Stimulated activated CD8-positive, alpha-beta memory T cell treated with anti-CD3 and anti-CD28 coated beads, Interleukin-12 subunit alpha, Interleukin-12 subunit beta, amount 100 ng/mL, for 24 hours (primary cell): ENCODE measurements around the gene RAB36.

ENCODE experiments used
- DNase-seq: peaks from one replicate; pipeline ENCODE4 v3.0.0-alpha.2; 2020; ENCODE audit errors: extremely low read depth

Gene RAB36

DNA sequence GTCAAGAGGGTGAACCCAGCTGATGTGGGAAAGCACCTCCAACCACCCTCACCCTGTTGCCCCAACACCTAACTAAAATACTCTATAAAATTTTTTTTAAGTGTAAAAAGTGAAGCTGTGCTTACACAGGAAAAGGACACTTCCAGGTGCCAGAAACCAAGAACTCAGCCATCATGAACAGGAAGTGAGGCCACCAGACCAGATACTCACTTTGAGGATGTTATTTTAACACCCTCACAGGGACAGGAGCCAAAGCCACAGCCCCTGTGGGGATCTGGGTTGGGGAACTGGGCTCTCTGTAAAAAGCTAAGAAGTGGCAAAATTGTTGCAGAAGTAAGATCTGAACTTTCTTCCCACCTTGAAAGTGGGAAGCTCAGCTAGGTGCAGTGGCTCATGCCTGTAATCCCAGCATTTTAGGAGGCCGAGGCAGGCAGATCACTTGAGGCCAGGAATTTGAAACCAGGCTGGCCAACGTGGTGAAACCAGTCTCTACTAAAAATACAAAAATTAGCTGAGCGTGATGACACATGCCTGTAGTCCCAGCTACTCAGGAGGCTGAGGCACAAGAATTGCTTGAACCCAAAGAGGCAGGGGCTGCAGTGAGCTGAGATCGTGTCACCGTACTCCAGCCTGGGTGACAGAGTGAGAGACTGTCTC is 7.2 kb upstream of the RAB36 start:
- no peak for DNase-seq

DNA sequence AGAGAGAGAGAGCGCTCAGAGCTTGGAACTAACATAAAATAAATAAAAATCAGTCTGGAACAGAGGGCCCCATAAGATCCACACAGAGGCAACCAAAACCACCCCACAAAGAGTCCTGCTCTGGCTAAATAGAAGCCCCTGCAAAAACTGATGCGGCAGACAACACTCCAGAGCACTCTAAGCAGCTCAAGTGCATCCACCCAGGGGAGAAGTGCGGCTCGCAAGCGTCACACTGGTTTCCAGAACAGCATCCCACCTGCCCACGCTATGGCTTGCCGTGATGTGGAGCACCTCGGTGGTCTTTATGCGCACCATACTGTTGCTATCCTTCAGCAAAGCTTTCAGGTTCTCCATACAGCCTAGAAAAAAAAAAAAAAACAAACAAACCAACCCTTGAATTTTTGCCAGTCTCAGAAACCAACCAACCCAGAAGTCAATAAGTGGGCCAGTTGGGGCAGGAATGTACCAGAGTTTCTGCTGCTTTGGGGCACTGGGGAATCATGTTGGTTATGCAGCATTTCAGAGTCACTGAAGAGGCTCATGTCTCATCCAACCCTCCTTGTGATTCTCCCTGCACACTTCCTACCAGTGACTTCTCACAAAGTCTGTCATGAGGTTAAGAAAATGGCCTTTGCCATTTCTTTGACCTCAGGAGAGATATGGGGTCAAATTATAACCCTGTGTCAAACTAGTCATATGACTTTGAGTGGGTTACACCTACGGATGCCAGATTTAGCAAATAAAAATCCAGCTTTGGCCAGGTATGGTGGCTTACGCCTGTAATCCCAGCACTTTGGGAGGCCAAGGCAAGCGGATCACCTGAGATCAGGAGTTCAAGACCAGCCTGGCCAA is 6.5 kb upstream of the RAB36 start:
- DNase-seq, result no peak

DNA sequence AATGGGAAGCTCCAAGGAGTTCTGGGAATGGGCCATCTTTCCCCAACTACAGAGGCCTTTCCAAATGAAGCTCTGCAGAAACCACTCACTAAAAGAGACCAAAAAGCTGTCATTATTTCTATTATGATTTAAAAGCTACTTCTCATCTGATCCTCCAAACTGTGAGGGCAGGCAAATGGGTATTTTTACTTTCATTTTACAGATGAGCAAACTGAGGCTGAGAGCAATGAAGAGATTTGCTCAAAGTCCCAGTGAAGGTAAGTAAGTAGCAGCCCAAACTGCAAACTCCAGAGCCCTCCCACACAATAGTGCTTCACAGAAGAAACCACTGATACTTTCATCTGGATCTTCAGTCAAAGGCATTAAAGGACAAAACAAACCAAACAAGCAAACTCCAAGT is 4.9 kb upstream of the RAB36 start:
- DNase-seq, result no peak

DNA sequence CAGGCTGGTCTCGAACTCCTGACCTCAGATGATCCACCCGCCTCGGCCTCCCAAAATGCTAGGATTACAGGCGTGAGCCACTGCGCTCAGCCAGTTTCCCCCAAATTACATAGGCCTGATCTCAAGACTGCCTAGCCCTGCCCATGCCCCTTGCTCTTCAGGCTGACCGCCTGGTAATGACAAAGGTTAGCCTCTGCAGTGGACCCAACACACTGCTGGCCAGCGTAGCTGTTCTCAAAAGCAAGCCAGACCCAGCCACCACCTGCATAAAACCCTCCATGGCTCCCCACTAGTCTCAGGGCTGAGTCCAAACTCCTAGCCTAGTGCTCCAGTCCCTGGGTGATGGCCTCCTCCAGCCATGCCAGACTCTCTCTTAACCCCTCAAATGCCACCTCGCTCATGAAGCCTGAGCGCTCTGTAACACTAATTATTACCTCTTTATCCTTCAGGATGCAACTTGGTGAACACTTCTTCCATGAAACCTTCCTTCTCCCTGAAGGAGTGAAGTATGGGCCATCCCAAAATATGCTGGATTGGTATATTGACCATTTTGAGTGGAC is 2.7 kb upstream of the RAB36 start:
- no peak for DNase-seq

DNA sequence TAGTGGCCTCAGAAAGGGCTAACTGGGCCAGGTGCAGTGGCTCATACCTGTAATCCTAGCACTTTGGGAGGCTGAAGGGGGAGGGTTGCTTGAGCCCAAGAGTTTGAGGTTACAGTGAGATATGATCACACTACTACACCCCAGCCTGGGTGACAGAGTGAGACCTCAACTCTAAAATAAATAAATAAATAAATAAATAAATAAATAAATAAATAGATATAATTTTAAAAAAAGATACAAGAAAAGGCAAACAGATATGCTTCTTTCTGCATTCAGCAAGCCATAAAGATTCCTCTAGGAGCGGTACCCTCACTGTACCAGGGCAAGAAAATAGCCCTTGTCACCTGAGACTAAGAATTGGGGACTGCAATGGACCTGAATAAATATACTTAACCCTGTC is 2.2 kb upstream of the RAB36 start:
- no peak for DNase-seq

DNA sequence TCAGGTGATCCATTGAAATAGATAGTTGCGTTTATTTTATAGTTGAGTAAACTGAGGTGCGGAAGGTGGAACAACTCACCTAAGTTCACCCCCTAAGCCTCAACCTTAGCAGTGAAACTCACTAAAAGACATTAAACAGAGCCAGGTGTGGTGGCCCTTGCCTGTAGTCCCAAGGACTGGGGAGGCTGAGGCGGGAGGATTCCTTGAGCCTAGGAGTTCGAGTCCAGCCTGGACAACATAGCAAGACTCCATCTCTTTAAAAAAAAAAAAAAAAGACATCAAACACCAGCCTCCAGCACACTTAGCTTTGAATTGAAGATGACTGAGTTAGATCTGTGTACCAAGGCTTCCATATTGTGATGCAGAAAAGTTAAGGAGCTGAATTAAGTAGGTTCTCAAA is 845 bp upstream of the RAB36 start:
- no peak for DNase-seq

DNA sequence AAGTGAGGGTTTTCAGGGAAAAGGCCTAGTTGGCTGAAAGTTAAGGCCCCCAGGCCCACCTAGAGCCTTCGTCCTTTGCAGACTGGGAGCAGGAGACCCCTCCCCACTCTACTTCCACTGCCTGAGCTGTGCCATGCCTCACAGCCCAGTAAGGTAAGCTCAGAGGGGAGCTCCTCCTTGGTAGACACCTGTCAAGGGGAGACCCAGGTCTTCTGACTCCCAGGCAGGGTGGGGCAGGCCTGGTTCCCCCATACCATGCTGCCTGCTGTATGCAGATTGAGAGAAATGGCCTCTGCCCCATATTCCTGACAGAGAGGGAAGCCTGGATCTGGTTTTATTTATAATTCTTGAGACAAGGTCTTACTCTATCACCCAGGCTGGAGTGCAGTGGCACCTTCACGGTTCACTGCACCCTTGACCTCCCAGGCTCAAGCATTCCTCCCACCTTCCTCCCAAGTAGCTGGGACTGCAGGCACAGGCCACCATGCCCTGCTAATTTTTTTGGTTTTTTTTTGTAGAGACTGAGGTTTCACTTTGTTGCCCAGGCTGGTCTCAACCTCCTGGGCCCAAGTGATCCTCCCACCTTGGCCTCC is 697 bp downstream of the RAB36 start:
- DNase-seq, result no peak

DNA sequence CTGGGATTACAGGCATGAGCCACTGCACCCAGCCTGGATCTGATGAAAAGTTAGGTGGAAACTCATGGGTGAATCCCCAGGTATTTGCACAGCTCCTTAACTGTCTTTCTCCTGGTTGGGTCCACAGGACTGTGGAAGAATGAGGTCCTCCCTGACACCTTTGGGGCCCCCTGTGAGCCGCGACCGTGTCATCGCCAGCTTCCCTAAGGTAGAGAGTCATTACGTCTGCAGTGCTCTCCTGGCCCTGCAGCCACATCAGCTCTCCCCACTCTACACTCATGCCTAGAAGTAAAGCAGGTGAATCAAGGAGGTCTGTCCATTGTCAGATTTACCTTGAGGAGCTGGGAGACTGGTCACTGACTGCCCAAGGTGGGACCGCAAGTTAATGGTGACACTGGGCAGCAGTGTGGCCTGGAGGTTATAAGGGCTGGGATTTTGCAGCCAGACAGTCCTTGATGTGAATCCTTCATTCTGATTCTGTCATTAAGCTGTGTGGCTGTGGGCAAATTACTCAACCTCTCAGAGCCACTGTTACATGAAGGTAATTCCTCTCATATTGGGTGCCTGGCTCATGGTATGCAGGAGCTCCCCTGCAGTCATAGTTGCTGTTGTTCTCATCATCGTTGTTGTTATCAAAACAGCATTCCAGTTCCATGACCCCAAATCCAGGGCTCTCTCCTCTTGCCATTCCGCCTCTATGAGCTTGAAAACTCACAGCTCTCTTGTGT is 1.4 kb downstream of the RAB36 start:
- no peak for DNase-seq

DNA sequence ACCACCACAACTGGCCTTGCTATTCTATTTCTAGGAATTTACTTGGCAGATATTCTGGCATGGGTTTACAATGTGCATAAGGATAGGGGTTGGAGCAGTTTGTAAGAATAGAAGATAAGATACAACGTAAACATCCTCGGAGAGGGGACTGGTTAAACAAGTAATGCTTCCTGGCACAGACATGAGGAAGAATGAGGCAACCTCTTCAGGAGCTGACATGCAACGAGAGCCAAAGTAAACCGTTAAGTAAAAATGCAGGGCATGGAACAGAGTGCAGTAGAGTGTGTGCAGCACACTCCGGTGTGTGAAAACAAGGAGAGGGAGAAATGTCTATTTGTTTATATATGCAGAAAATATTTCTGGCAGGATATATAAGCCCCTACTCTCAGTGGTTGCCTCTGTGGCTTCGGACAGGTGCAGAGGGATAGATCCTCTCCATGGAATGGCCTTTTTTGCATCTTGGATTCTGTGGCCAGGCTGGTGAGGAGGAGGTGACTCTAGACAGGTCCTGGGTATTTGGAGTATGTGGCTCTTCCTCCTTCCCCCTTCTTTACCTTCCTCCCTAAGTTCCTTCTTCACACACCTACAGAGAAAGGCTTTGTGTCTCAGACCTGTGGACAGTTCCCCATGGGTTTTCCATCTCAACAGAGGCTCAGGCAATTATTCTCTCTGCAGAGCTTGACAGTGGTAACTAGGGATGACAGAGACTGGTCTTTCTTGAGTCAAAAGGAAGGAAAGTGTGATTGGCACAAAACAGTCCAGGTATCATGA is 2.5 kb downstream of the RAB36 start:
- DNase-seq, result no peak

DNA sequence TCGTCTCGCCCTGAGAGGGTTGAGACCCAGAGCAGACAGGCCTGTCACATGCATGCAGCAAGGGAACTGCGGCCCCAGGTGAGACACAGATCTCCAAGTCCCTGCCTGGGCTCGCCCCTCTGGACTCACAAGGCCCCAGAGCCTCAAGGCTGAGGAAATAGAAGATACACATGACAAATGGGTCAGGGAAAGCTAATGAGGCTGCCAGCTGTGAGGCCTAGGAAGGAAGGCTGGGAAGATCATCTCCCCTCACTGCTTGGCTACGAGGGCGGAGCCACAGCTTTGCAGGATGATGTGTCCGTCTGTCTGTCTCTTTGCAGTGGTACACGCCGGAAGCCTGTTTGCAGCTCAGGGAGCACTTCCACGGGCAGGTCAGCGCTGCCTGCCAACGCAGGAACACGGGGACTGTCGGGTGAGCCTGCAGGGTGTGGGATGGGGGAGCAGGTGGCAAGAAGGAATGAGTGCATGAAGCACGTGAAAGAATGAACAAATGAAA is 4.5 kb downstream of the RAB36 start:
- DNase-seq, result no peak

DNA sequence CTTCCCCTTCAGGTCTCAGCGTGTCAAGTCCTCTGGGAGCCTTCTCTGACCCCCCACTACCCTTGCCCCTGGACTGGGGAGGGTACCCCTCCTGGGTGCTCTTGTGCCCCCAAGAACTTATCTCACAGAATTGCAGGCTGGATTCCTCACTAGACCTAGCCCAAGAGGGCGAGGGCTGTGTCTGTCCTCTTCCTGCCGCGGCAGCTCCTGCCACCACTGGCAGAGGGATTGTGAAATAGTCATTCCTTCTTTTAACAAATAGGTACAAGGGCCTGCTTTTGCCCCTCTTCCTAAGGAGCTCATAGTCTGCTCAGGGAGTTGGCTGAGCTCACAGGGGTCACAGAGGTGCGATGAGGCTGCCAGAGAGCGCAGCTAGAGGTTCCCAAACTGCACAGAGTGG is 5.5 kb downstream of the RAB36 start:
- DNase-seq, result no peak

DNA sequence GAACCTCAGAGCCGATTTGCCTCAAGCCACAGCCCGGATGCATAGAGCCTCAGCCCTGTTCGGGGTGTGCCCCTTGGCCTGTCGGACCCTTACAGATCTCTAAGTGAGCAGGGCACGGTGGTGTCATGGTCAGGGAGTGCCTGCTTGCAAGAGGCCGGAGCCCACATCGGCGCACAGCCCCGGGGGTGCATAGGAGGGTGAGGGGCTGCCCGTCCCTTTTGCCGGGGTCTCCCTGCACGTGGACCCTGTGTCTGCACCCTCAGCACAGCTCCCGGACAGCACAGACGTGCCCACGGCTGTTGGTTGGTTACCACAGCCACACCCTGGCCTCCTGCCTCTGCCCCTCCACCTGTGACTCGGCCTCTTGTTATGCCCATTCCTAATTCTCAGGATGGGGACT is 6.5 kb downstream of the RAB36 start:
- DNase-seq, result no peak

DNA sequence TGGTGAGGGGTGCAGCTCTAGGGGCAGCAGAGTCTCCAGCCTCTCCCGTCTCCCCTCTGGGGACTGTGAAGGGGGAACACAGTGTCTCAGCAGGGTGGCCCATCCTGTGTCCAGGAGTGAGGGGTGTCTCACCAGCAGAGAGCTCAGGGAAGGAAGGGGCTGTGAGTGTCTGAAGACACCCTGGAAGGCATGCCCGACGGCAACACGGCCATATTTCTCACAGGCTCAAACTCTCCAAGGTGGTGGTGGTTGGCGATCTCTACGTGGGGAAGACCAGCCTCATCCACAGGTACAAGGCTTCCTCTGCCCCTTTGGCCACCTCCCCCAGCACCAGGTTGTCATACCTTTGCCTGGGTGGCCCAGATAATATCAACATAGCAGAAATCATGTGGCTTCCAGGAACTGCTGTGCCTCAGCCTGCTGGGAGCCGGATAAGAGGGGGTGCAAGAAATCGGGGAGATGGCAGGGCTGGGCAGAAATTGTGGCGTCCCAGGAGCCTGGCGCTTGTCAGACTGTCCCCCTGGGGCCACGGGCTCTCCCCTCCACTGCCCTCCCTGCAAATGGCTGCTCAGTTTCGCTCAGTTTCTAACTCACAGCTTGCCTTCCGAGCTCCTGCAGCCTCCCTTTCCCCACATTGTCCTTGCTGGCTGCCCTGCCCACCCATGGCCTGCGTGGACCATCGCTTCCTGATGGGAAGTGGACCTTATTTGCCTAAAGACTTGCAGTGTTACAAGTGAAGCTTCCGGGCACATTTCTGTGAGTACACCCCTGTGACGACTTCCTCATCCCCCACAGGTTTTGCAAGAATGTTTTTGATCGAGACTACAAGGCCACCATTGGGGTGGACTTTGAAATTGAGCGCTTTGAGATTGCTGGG is 7.2 kb downstream of the RAB36 start:
- DNase-seq, result no peak

DNA sequence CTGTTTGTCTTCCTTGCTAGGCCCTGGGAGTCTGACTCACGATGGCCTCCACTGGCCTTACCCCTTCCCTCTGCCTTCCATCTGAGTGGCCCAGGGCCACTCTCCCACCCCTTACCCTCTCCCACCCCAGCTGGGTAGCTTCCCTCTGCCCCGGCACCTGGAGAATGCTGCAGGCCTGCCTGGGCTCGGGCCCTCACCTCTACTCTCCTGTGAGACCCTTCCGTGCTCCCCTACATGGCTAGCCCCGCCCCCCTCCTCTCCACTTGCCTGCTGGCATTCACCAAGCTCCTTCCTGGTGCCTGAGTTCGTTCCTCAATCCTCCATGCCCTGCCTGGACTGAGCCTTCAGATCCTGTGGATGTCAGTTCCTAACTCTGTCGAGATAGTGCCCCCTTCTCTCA is 8.7 kb downstream of the RAB36 start:
- no peak for DNase-seq

DNA sequence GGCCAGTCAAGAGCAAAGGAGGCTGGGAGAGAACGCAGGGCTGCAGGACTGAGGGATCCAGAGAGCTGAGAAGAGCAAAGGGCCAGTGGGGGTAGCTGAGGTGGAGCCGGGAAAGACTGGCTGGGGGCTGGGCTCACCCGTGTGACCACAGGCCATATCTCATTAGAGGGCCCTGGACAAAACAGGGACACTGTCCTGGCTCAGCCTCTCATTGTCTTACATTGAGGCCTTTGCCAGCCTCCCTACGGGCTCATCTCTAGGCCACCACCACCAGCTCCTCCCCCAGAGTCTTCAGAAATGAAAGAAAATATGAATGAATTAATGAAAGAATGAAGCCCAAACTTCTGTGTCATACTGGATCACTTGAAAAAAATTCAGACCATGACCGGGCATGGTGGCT is 9.2 kb downstream of the RAB36 start:
- no peak for DNase-seq

DNA sequence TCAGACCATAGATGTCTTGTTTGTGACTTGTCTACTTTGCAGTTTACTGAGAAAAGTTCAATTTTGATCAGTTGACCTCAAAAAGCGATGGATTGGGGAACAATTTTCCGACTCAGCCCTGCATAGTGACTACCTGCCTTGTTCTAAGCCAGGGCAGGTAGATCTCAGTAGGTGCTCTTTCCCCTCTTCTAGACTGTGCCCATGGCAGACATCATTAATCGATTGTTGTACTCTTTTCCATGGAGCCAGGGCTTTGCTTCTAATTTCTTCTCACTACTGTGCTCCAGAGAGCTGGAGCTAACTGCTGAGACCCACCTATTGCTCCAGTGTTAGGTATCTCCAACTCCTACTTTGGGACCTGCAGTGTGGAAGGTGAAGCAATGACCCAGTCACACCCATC is 9.9 kb downstream of the RAB36 start:
- DNase-seq, result no peak

DNA sequence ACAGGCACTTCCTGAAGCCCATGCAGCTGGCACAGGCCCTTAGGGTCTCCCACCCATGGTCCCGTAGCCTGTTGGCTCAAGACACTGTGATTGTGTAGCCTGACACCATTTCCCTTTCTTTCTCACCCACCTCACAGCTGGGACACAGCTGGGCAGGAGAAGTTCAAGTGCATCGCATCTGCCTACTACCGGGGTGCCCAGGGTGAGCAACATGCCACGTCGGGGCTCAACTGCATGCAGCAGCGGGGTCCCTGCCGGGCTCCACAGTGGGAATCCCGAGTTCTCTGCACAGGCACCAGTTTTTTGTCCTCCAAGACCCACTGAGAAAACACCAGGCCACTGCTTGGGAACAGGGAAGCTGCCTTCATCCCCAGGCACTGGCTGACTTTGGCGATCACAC is 10.6 kb downstream of the RAB36 start:
- DNase-seq, result no peak

DNA sequence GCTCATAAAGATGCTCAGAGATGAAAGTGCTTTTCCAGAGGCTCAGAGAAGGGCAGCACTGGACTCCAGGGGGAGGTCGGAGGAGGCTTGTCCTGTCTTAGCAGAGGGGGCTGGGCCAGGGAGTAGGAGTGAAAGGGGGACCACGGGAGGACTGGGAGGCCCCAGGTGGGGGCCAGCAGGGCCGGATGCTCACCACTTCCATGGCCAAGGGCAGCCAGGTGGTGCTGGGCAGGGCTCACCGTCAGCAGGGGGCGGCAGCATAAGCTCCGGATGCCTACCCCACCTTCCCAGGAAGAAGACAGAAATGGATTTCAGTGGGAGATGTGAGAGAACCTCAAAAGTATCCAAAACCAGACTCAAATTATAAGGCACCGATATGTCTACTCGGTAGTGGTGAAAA is 11.0 kb downstream of the RAB36 start:
- no peak for DNase-seq

DNA sequence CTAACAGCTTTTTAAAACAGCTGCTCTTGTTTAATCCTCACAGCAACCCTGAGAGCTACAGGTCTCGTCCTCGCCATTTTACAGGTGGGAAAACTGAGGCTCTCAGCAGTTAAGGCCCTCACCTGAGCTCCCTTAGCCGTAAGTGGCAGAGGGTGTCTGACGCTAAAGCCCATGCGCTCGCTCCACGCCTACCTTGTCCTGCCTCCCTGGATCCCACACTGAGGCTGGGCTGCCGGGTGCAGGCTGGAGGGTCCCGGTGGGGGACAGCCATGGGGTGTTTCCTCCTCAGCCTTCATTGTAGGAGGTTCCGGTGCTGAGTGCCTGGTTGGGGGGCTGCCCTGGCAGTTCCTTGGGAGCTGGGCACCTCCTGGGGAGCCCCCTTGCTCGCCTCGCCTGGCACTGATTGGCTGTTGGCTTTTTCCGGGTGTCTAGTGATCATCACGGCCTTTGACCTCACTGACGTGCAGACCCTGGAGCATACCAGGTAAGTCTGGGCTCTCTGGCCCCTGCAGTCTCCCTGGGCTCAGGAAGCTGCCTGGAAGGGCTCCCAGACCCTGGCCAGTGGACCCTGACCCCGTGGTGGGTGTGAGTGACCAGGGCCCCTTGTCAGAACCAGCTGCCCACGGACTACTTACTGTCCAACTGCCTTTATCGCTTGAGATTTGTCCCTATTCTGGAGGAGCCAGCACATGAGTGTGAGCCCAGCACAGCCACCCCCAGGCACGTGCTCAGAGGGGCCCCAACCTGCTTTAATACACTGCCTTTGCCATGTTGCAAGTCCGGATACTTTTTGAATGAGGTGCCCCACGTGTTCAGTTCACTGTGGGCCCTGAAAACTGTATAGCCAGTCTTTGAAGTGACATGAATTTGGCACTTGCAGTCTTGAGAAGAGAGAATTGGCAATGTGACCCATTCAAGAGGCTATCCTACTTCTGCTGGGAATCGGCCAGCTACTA is 12.6 kb downstream of the RAB36 start:
- DNase-seq, result no peak
